Measurements from ENCODE around the gene FAM184B. TPM values are rescaled to one million over a fixed set of nuclear protein-coding genes. Genes with fewer than 3 reads are reported as not detected.

The FAM184B gene
- total RNA-seq, 1 donor from 2014 or later: 0.02 TPM

DNA sequence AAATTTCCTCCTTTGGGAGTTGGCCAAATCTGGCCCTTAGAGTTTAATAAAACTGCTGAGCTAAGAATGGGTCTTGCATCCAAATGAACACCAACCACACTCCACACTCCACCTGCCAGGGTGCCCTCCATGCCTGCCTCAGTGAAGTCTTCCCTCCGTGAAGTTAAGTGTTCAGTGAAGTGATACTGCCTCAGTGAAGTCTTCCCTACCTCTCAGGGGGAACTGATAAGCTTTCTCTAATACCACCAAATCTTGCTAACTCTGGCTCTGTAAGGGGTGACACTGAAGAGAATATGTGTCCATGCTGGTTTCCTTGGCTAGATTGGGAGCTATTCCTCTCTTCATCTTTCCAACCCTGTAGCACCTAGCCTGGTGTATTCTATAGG, 139.0 kb downstream of the FAM184B start:
- Mint-ChIP-seq H3K27ac (ENCODE audit: unreplicated experiment) (no peak overlapping the region), H3K27me3 (ENCODE audit: low read depth) (no peaks in the 10 kb centered on the region), H3K4me1 (ENCODE audit: low read depth) (no peaks in the 10 kb centered on the region), H3K4me3 (ENCODE audit: unreplicated experiment) (no peak overlapping the region), H3K36me3 (ENCODE audit: low read depth) (peaks cover 5% of the 10 kb centered on the region), H3K9me3 (ENCODE audit: low read depth) (peaks cover 24% of the 10 kb centered on the region)
- no peak for DNase-seq (ENCODE audit: low spot score)
- TF ChIP-seq, protein P1, sequence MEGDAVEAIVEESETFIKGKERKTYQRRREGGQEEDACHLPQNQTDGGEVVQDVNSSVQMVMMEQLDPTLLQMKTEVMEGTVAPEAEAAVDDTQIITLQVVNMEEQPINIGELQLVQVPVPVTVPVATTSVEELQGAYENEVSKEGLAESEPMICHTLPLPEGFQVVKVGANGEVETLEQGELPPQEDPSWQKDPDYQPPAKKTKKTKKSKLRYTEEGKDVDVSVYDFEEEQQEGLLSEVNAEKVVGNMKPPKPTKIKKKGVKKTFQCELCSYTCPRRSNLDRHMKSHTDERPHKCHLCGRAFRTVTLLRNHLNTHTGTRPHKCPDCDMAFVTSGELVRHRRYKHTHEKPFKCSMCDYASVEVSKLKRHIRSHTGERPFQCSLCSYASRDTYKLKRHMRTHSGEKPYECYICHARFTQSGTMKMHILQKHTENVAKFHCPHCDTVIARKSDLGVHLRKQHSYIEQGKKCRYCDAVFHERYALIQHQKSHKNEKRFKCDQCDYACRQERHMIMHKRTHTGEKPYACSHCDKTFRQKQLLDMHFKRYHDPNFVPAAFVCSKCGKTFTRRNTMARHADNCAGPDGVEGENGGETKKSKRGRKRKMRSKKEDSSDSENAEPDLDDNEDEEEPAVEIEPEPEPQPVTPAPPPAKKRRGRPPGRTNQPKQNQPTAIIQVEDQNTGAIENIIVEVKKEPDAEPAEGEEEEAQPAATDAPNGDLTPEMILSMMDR (IDR thresholded peaks at IDR 0.05): no peak

DNA sequence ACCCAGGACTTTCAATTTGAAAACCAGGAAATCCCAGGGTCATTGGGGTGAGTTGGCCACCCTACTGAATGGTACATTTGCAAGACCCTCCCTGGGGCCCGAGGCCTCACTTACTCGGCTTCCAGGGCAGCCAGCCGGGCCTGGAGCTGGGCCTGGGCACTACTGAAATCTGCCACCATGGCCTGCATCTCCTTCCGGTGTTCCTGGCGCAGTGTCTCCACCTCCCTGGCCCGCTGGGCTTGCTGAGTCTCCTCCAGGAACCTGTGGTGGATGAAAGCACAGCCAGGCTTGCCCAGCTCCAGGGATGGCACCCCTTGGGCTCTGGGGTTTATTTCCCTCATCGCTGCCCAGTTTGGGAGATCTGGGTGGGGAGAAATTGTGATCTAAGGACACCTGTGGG, 142.3 kb downstream of the FAM184B start:
- no peak overlapping the region for H3K4me3 Mint-ChIP-seq (ENCODE audit: unreplicated experiment)
- peaks cover 9% of the 10 kb centered on the region for H3K36me3 Mint-ChIP-seq (ENCODE audit: low read depth)
- H3K27me3 Mint-ChIP-seq (ENCODE audit: low read depth): no peaks in the 10 kb centered on the region
- no peak overlapping the region for H3K27ac Mint-ChIP-seq (ENCODE audit: unreplicated experiment)
- peaks cover 16% of the 10 kb centered on the region for H3K9me3 Mint-ChIP-seq (ENCODE audit: low read depth)
- peaks cover 3% of the 10 kb centered on the region for H3K4me1 Mint-ChIP-seq (ENCODE audit: low read depth)
- TF ChIP-seq, protein P1 (IDR thresholded peaks at IDR 0.05): no peak
- DNase-seq (ENCODE audit: low spot score): no peak

DNA sequence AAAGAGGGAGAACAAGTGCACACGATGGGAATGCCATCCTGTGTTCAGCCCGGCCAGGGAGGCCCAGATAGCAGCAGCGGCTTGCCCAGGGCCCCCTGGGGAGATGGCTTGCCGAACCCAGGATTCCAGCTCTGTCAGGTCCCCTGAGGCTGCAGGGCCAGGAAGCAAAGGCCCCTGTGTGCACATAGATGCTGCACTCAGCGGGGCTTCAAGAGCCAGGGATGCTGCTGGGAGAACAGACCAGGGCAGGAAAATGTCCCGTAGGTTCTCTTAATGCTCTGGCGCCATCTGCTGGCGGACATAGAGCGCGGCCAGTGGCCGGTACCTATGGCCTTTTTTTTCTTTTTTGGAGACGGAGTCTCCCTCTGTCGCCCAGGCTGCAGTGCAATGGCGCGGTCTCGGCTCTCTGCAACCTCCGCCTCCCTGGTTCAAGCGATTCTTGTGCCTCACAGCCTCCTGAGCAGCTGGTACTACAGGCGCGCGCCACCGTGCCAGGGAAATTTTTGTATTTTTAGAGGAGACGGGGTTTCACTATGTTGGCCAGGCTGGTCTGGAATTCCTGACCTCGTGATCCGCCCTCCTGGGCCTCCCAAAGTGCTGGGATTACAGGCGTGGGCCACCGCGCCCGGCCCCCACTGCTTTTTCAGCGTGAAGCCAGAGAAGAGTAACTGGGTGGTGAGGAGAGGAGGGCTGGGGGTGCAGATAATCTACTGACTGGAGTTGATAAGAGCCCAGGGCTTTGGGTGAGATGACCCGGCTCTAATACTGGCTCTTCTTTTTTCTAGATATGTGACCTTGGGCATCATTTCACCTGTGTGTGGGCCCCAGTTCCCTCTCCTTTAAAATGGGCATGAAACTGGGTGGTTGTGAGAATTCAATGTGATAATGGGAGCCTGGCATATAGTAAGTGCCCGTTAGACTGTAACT, 144.5 kb downstream of the FAM184B start:
- TF ChIP-seq, protein P1 (IDR thresholded peaks at IDR 0.05): peak; percentile 92
- Mint-ChIP-seq H3K9me3 (ENCODE audit: low read depth) (no peaks in the 10 kb centered on the region), H3K4me1 (ENCODE audit: low read depth) (peaks cover 3% of the 10 kb centered on the region), H3K36me3 (ENCODE audit: low read depth) (peaks cover 8% of the 10 kb centered on the region), H3K4me3 (ENCODE audit: unreplicated experiment) (no peak overlapping the region), H3K27me3 (ENCODE audit: low read depth) (no peaks in the 10 kb centered on the region), H3K27ac (ENCODE audit: unreplicated experiment) (no peak overlapping the region)
- no peak for DNase-seq (ENCODE audit: low spot score)

DNA sequence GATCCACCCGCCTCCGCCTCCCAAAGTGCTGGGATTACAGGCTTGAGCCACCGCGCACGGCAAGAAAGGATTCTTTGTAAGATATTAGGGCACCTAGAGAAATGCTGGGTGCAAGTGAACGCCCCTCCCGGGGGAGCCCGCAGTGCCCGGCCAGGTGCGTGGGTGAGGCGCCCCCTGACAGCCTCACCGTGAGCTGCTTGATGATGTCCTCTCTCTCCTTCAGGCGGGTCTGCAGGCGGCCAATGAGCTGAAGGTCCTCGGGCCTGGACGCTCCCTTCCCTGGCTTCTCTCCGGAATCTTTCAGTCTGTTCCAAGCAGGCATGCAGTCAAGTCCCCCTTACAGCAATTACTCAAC, 145.1 kb downstream of the FAM184B start:
- Mint-ChIP-seq H3K9me3 (ENCODE audit: low read depth) (no peaks in the 10 kb centered on the region), H3K4me1 (ENCODE audit: low read depth) (peaks cover 3% of the 10 kb centered on the region), H3K36me3 (ENCODE audit: low read depth) (peaks cover 10% of the 10 kb centered on the region), H3K27me3 (ENCODE audit: low read depth) (no peaks in the 10 kb centered on the region), H3K4me3 (ENCODE audit: unreplicated experiment) (no peak overlapping the region), H3K27ac (ENCODE audit: unreplicated experiment) (no peak overlapping the region)
- no peak for DNase-seq (ENCODE audit: low spot score)
- TF ChIP-seq, protein P1 (IDR thresholded peaks at IDR 0.05): no peak

DNA sequence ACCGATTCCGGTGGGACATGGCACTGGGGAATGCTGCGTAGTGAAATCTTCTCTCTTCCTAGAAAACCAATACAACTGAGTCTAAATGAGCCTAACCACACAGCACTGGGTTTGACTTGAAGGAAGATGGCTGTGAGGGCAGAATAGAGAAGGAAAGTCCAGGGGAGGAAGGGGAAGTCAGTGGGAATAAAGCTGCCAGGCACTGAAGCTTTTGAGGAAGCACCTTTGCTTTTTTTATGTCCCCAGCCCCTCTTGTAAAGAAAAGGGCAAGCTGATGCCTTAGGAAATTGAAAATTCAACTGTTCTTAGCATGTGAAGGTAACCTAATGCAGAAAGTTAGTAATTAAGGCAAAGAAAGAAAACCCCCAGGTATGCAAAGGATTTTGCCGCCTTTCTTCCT, 146.4 kb downstream of the FAM184B start:
- no peak for DNase-seq (ENCODE audit: low spot score)
- no peak overlapping the region for H3K4me3 Mint-ChIP-seq (ENCODE audit: unreplicated experiment)
- no peaks in the 10 kb centered on the region for H3K27me3 Mint-ChIP-seq (ENCODE audit: low read depth)
- TF ChIP-seq, protein P1 (IDR thresholded peaks at IDR 0.05): no peak
- H3K36me3 Mint-ChIP-seq (ENCODE audit: low read depth): peaks cover 10% of the 10 kb centered on the region
- no peaks in the 10 kb centered on the region for H3K9me3 Mint-ChIP-seq (ENCODE audit: low read depth)
- no peak overlapping the region for H3K27ac Mint-ChIP-seq (ENCODE audit: unreplicated experiment)
- H3K4me1 Mint-ChIP-seq (ENCODE audit: low read depth): peaks cover 3% of the 10 kb centered on the region

Measured in chondrocyte (in vitro differentiated cells).